MCF 10A (cell line): ENCODE data around the gene UBAC1. TPM values are rescaled to one million over a fixed set of nuclear protein-coding genes. Genes with fewer than 3 reads are reported as not detected.

ENCODE experiments used
- BruUV-seq: library from RNA; stranded (reverse); fragments of 400-500 nt; replicated peaks from 2 replicates; lab custom pipeline; 2021; lab: Mats Ljungman, UMichigan
- CTCF ChIA-PET: fragments of 300-600 bp; sonication (Branson Sonifier 250); formaldehyde crosslinking; extraction: SDS; loops from one replicate; lab custom pipeline; 2021; ENCODE audit warnings: antibody characterized with exemption, inconsistent platforms; lab: Yijun Ruan, JAX
- POLR2A ChIA-PET: fragments of 300-600, 350-650 bp; sonication (Branson Sonifier 250); formaldehyde crosslinking; extraction: SDS; loops from one replicate; lab custom pipeline; 2020; ENCODE audit warnings: antibody characterized with exemption, inconsistent platforms; lab: Yijun Ruan, JAX
- DNase-seq: peaks from one replicate; pipeline ENCODE4 v3.0.0-alpha.2; 2018; ENCODE audit not compliant: unreplicated experiment
- H3K27ac Mint-ChIP-seq: one replicate; pipeline ENCODE4 v1.8.0; 2022; ENCODE audit warnings: mild to moderate bottlenecking, low read depth, mixed read lengths; ENCODE audit not compliant: unreplicated experiment
- H3K27me3 Mint-ChIP-seq: one replicate; pipeline ENCODE4 v1.8.0; 2022; ENCODE audit warnings: mixed read lengths; ENCODE audit not compliant: insufficient read depth, unreplicated experiment
- H3K36me3 Mint-ChIP-seq: one replicate; pipeline ENCODE4 v1.8.0; 2022; ENCODE audit warnings: mild to moderate bottlenecking, moderate library complexity, mixed read lengths; ENCODE audit not compliant: insufficient read depth, unreplicated experiment
- H3K4me1 Mint-ChIP-seq: one replicate; pipeline ENCODE4 v1.8.0; 2022; ENCODE audit warnings: mixed read lengths; ENCODE audit not compliant: insufficient read depth, unreplicated experiment
- H3K4me3 Mint-ChIP-seq: one replicate; pipeline ENCODE4 v1.8.0; 2022; ENCODE audit warnings: mild to moderate bottlenecking, moderate library complexity, mixed read lengths; ENCODE audit not compliant: unreplicated experiment
- H3K9me3 Mint-ChIP-seq: one replicate; pipeline ENCODE4 v1.8.0; 2022; ENCODE audit warnings: mixed read lengths; ENCODE audit not compliant: unreplicated experiment
- CTCF ChIP-seq: fragments of 200-600 bp; IDR thresholded peaks from one replicate; pipeline ENCODE4 v1.8.0; 2022; ENCODE audit warnings: antibody characterized with exemption, mild to moderate bottlenecking; ENCODE audit not compliant: unreplicated experiment
- intact Hi-C: fragments of 100-400 bp; cut with micrococcal nuclease; formaldehyde crosslinking; loops from 2 replicates; pipeline ENCODE4 v1.14.1; 2022
- total RNA-seq: library from RNA; stranded (reverse); gene quantifications from 2 replicates; pipeline ENCODE4 v1.2.3, GENCODE V29; 2022

UBAC1 gene
- total RNA-seq, 1 experiment from 2014 or later, result 34.7 TPM

DNA sequence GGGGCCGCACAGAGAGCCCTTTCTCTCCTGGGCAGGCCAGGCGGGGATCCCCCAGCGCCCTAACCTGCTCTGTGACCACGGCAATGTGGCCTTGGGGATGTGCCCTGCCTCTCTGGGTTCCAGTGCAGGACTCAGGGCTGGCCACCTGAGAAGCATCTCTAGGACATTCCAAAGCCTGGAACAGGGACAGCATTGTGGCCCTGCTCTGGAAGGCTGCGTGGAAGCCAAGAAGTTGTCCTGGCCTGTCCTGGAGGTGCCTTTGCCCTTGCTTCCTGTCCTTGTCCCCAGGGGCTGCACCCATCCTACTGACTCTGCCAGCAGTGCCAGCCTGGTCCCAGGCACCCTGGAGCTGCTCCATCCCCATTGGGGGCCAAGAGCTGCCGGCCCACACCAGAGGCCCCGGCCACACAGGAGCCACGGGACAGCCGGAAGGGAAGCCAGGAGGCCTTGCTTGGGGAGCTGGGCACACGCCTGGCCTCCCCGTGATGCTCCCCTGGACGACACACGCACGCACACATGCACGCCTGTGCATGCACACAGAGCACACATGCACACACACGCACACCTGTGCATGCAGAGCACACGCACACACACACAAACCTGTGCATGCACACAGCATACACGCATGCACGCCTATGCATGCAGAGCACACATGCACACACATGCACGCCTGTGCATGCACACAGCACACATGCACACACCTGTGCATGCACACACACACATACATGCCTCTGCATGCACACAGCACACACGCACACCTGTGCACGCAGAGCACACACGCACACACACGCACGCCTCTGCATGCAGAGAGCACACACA, 33.8 kb downstream of the UBAC1 start:
- no peak overlapping the region for H3K27ac Mint-ChIP-seq
- intact Hi-C loops, result no loop called here
- no TSS peak for BruUV-seq
- POLR2A ChIA-PET, result no interaction called here
- peaks cover 11% of the 10 kb centered on the region for H3K4me1 Mint-ChIP-seq
- CTCF ChIA-PET, result no interaction called here
- no peaks in the 10 kb centered on the region for H3K9me3 Mint-ChIP-seq
- no peak for DNase-seq
- H3K36me3 Mint-ChIP-seq, result peaks cover 26% of the 10 kb centered on the region
- TF ChIP-seq CTCF, result no peak
- H3K27me3 Mint-ChIP-seq, result no peaks in the 10 kb centered on the region
- H3K4me3 Mint-ChIP-seq, result peak overlapping the region; percentile 19

- H3K4me3 Mint-ChIP-seq, result no peak overlapping the region
- no peak overlapping the region for H3K27ac Mint-ChIP-seq
- ChIA-PET POLR2A (interaction anchor here (0.9 to 1.5 kb wide), 2 partner anchors 12 to 20 kb away, joined by 3 to 4 read pairs; no protein-coding TSS in a partner anchor), CTCF (interaction anchor here (1.0 kb wide), 1 partner anchor 26 kb away, joined by 4 read pairs; no protein-coding TSS in a partner anchor)
- no peaks in the 10 kb centered on the region for H3K27me3 Mint-ChIP-seq
- peaks cover 11% of the 10 kb centered on the region for H3K4me1 Mint-ChIP-seq
- intact Hi-C loops, result no loop called here
- DNase-seq, result peak; percentile 94
- BruUV-seq, result no TSS peak
- TF ChIP-seq CTCF, result no peak
- no peaks in the 10 kb centered on the region for H3K9me3 Mint-ChIP-seq
- H3K36me3 Mint-ChIP-seq, result peaks cover 18% of the 10 kb centered on the region
Observed at GRCh38 chr9:135926402-135927194, 34.6 kb downstream of the UBAC1 start.

DNA sequence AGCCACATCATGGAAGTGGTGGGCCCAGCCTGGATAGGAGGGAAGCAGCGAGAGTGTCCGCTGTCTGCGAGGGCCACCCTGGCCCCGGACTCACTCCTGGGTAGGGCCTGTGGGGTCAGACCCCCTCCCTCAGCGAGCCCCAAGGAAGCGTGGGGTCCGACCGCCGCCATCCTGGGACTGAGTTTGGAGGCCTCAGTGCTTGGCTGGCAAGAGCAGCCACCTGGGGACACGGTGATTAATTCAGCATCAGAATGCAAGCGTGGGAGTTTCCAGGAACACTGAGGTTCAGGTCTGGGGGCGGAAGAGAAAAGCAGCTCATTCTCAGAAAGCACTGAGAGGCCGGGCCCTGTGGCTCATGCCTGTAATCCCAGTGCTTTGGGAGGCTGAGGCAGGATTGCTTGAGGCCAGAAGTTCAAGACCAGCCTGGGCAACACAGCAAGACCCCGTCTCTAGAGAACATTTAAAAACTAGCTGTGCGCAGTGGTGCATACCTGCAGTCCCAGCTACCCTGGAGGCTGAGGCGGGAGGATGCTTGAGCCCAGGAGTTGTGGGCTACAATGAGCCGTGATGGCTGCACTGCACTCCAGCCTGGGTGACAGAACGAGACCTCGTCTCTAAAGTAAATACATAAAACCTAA, 35.6 kb downstream of the UBAC1 start:
- intact Hi-C loops, result no loop called here

More for the DNA sequence above, 35.6 kb downstream of the UBAC1 start:
- peak; percentile 57 for DNase-seq
- POLR2A ChIA-PET, result interaction anchor here (0.7 to 1.5 kb wide), 3 partner anchors 11 to 329 kb away, joined by 3 to 4 read pairs (median 3); no protein-coding TSS in a partner anchor
- Mint-ChIP-seq H3K9me3 (no peaks in the 10 kb centered on the region), H3K27me3 (no peaks in the 10 kb centered on the region), H3K4me3 (no peak overlapping the region), H3K4me1 (peaks cover 11% of the 10 kb centered on the region), H3K27ac (peak overlapping the region; percentile 76), H3K36me3 (peaks cover 10% of the 10 kb centered on the region)
- TF ChIP-seq CTCF, result no peak
- BruUV-seq, result no TSS peak
- CTCF ChIA-PET, result interaction anchor here (1.0 kb wide), 1 partner anchor 27 kb away, joined by 4 read pairs; no protein-coding TSS in a partner anchor
